Mesenchymal stem cell (in vitro differentiated cells and primary cell): Measurements from ENCODE around the gene PACS1.

ENCODE experiments used
- DNase-seq: peaks from one replicate; pipeline ENCODE4 v3.0.0-alpha.2; 2013
- H2AFZ ChIP-seq: one replicate; pipeline ENCODE4 v1.6.1; 2013; ENCODE audit warnings: low read depth, mild to moderate bottlenecking, control low read depth, inconsistent platforms, low read length, moderate library complexity
- H2AK5ac ChIP-seq: 2 replicates; pipeline ENCODE4 v1.6.1; 2013; ENCODE audit warnings: low read length, moderate library complexity, mild to moderate bottlenecking, inconsistent platforms; ENCODE audit not compliant: severe bottlenecking
- H2BK120ac ChIP-seq: one replicate; pipeline ENCODE4 v1.6.1; 2013; ENCODE audit warnings: low read depth, mild to moderate bottlenecking, inconsistent platforms, low read length, moderate library complexity
- H2BK12ac ChIP-seq, 2 experiments: one replicate each; pipeline ENCODE4 v1.6.1; 2013; ENCODE audit warnings: inconsistent platforms in 2 of 2, low read length in 2 of 2, mild to moderate bottlenecking in 2 of 2, moderate library complexity in 2 of 2, control low read depth in 1 of 2
- H2BK15ac ChIP-seq: one replicate; pipeline ENCODE4 v1.6.1; 2013; ENCODE audit warnings: mild to moderate bottlenecking, low read depth, inconsistent platforms; ENCODE audit not compliant: poor library complexity, severe bottlenecking
- H2BK5ac ChIP-seq: 2 replicates; pipeline ENCODE4 v1.6.1; 2013; ENCODE audit warnings: low read depth, mild to moderate bottlenecking, low read length, control low read depth, inconsistent platforms; ENCODE audit not compliant: poor library complexity, severe bottlenecking
- H3K14ac ChIP-seq, 2 experiments: one replicate each; pipeline ENCODE4 v1.6.1; 2013; ENCODE audit warnings: inconsistent platforms in 2 of 2, low read length in 2 of 2, control low read depth in 1 of 2, mild to moderate bottlenecking in 1 of 2, moderate library complexity in 1 of 2
- H3K18ac ChIP-seq, 2 experiments: one replicate each; pipeline ENCODE4 v1.6.1; 2013; ENCODE audit warnings: inconsistent platforms in 2 of 2, low read length in 2 of 2, control low read depth in 1 of 2, low read depth in 1 of 2, mild to moderate bottlenecking in 1 of 2
- H3K23ac ChIP-seq, 2 experiments: one replicate each; pipeline ENCODE4 v1.6.1; 2013; ENCODE audit warnings: inconsistent platforms in 2 of 2, low read length in 2 of 2, mild to moderate bottlenecking in 2 of 2, moderate library complexity in 2 of 2, control low read depth in 1 of 2
- H3K27ac ChIP-seq: 2 replicates; pipeline ENCODE4 v1.5.1; 2013; ENCODE audit warnings: mild to moderate bottlenecking, moderate library complexity, low read length, control low read depth, inconsistent platforms; ENCODE audit not compliant: poor library complexity, severe bottlenecking
- H3K27me3 ChIP-seq, 2 experiments: 2 replicates each; pipeline versions ENCODE4 v1.6.1 to v1.7.0; 2013; ENCODE audit warnings: low read length in 2 of 2, mild to moderate bottlenecking in 2 of 2, moderate library complexity in 2 of 2, control low read depth in 1 of 2, inconsistent platforms in 1 of 2; ENCODE audit not compliant: control insufficient read depth in 1 of 2, insufficient read depth in 1 of 2
- H3K36me3 ChIP-seq, 2 experiments: 2 replicates each; pipeline versions ENCODE4 v1.6.1 to v1.7.0; 2013; ENCODE audit warnings: low read length in 2 of 2, control low read depth in 1 of 2, inconsistent platforms in 1 of 2, low read depth in 1 of 2, mild to moderate bottlenecking in 1 of 2; ENCODE audit not compliant: insufficient read depth in 2 of 2, control insufficient read depth in 1 of 2
- H3K4ac ChIP-seq, 2 experiments: one replicate each; pipeline ENCODE4 v1.6.1; 2013; ENCODE audit warnings: inconsistent platforms in 2 of 2, low read length in 2 of 2, mild to moderate bottlenecking in 2 of 2, moderate library complexity in 2 of 2, control low read depth in 1 of 2, low read depth in 1 of 2
- H3K4me1 ChIP-seq: 2 replicates; pipeline ENCODE4 v1.6.1; 2013; ENCODE audit warnings: low read depth, low read length, control low read depth; ENCODE audit not compliant: control insufficient read depth, insufficient read depth
- H3K4me2 ChIP-seq: 2 replicates; pipeline ENCODE4 v1.6.1; 2013; ENCODE audit warnings: low read length, mild to moderate bottlenecking, inconsistent platforms; ENCODE audit not compliant: poor library complexity, severe bottlenecking
- H3K4me3 ChIP-seq, 2 experiments: 2 replicates each; pipeline versions ENCODE4 v1.5.1 to v1.7.0; 2013; ENCODE audit warnings: low read length in 2 of 2, mild to moderate bottlenecking in 2 of 2, control low read depth in 1 of 2, low read depth in 1 of 2; ENCODE audit not compliant: insufficient read depth in 1 of 2
- H3K79me1 ChIP-seq: replicated peaks from 2 replicates; pipeline ENCODE4 v1.6.1; 2013; ENCODE audit warnings: mild to moderate bottlenecking, control low read depth, low read length, inconsistent platforms; ENCODE audit not compliant: poor library complexity, severe bottlenecking
- H3K9ac ChIP-seq: 2 replicates; pipeline ENCODE4 v1.7.0; 2013; ENCODE audit warnings: mild to moderate bottlenecking, low read length, moderate library complexity
- H3K9me3 ChIP-seq: 2 replicates; pipeline ENCODE4 v1.7.0; 2013; ENCODE audit warnings: mild to moderate bottlenecking, low read length; ENCODE audit not compliant: control insufficient read depth
- H4K8ac ChIP-seq: one replicate; pipeline ENCODE4 v1.6.1; 2013; ENCODE audit warnings: inconsistent platforms, mild to moderate bottlenecking, low read length, moderate library complexity
- H4K91ac ChIP-seq: one replicate; pipeline ENCODE4 v1.6.1; 2013; ENCODE audit warnings: mild to moderate bottlenecking, low read length, inconsistent platforms
- WGBS: methylation state at CpG from one replicate; pipeline ENCODE4 v1.1.7; 2013; ENCODE audit warnings: mixed read lengths; 5-methylcytosine and 5-hydroxymethylcytosine counted together

The PACS1 gene

DNA sequence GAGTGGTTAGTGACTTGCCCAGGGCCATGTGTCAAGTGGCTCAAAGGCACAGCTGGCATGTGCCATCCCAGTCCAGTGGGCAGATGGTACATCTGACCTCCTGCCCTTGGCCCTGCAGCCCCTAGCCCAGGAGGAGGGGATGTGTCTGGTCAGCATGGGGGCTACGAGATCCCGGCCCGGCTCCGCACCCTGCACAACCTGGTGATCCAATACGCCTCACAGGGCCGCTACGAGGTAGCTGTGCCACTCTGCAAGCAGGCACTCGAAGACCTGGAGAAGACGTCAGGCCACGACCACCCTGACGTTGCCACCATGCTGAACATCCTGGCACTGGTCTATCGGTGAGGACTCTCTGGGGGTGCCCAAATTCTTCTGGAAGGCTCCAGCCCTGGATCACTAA, 192.6 kb downstream of the PACS1 start:
- Histone ChIP-seq H2AK5ac (no peak overlapping the region), H2BK15ac (no peak overlapping the region), H3K36me3 (peaks cover 69 to 79% of the 10 kb centered on the region in 2 experiments), H3K79me1 (peaks cover 44% of the 10 kb centered on the region), H3K14ac (no peak overlapping the region), H2BK120ac (no peak overlapping the region), H3K27me3 (no peaks in the 10 kb centered on the region), H3K27ac (no peak overlapping the region), H2BK5ac (no peak overlapping the region), H2BK12ac (no peak overlapping the region), H4K91ac (no peak overlapping the region), H3K18ac (no peak overlapping the region), H2AFZ (no peak overlapping the region), H3K4me3 (no peak overlapping the region), H3K9ac (no peak overlapping the region), H4K8ac (no peak overlapping the region), H3K4ac (no peak overlapping the region), H3K9me3 (no peaks in the 10 kb centered on the region), H3K4me1 (peaks cover 17% of the 10 kb centered on the region), H3K4me2 (no peak overlapping the region), H3K23ac (no peak overlapping the region)
- no peak for DNase-seq
- 97% methylated on average over 12 of the region's 12 CpGs for WGBS

DNA sequence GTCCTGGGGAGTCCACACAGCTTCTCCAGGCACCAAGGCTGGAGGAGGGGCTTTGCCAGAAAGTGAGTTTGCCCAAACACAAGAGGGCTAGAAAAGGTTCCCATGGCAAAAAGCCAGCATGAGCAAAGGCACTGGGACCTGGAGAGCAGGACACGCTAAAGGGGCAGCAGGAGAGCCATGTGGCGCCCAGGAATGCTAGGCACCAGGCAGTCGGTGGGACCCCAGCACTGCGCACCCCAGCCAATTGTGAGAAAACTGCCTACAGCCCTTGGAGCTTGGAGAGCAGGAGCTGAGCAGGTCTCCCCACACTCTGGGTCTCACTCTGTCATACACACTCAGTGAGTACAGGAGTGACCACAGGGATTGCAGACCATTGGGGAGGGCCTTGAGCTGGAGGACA, 193.2 kb downstream of the PACS1 start:
- H3K14ac ChIP-seq, result no peak overlapping the region
- H4K91ac ChIP-seq, result no peak overlapping the region
- H2BK15ac ChIP-seq, result no peak overlapping the region
- WGBS, result 99% methylated on average over 4 of the region's 4 CpGs
- peak overlapping the region; percentile 32 for H4K8ac ChIP-seq
- no peak overlapping the region for H3K23ac ChIP-seq
- H3K79me1 ChIP-seq, result peaks cover 44% of the 10 kb centered on the region
- no peak overlapping the region for H3K18ac ChIP-seq
- no peaks in the 10 kb centered on the region for H3K9me3 ChIP-seq
- H2AFZ ChIP-seq, result no peak overlapping the region
- no peak overlapping the region for H2BK12ac ChIP-seq
- no peak overlapping the region for H3K4me2 ChIP-seq
- H3K4ac ChIP-seq, result no peak overlapping the region
- H2BK120ac ChIP-seq, result no peak overlapping the region
- H2AK5ac ChIP-seq, result no peak overlapping the region
- H3K4me1 ChIP-seq, result peaks cover 17% of the 10 kb centered on the region
- H3K36me3 ChIP-seq, result peaks cover 69 to 79% of the 10 kb centered on the region in 2 experiments
- no peak overlapping the region for H3K9ac ChIP-seq
- H2BK5ac ChIP-seq, result no peak overlapping the region
- DNase-seq, result no peak
- H3K27me3 ChIP-seq, result no peaks in the 10 kb centered on the region
- no peak overlapping the region for H3K27ac ChIP-seq
- H3K4me3 ChIP-seq, result no peak overlapping the region

DNA sequence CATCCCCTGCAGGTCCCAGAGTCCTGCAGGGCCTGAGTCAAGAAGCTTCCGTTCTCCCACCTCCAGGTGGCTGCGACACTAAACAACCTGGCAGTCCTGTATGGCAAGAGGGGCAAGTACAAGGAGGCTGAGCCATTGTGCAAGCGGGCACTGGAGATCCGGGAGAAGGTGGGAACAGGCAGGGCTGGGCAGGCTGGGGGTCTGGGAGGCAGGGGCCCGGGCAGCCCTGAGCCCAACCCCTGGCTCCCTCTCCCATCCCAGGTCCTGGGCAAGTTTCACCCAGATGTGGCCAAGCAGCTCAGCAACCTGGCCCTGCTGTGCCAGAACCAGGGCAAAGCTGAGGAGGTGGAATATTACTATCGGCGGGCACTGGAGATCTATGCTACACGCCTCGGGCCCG, 193.7 kb downstream of the PACS1 start:
- H2BK5ac ChIP-seq, result no peak overlapping the region
- no peak overlapping the region for H3K4me3 ChIP-seq
- no peak for DNase-seq
- no peak overlapping the region for H3K9ac ChIP-seq
- H2BK12ac ChIP-seq, result no peak overlapping the region
- H3K14ac ChIP-seq, result no peak overlapping the region
- no peak overlapping the region for H3K23ac ChIP-seq
- H3K4ac ChIP-seq, result no peak overlapping the region
- H3K79me1 ChIP-seq, result peaks cover 41% of the 10 kb centered on the region
- no peak overlapping the region for H2BK120ac ChIP-seq
- H4K91ac ChIP-seq, result no peak overlapping the region
- H3K4me2 ChIP-seq, result no peak overlapping the region
- peaks cover 69 to 79% of the 10 kb centered on the region in 2 experiments for H3K36me3 ChIP-seq
- no peak overlapping the region for H2BK15ac ChIP-seq
- no peak overlapping the region for H3K27ac ChIP-seq
- peaks cover 12% of the 10 kb centered on the region for H3K4me1 ChIP-seq
- no peaks in the 10 kb centered on the region for H3K9me3 ChIP-seq
- 98% methylated on average over 10 of the region's 10 CpGs for WGBS
- H4K8ac ChIP-seq, result no peak overlapping the region
- no peaks in the 10 kb centered on the region for H3K27me3 ChIP-seq
- H2AK5ac ChIP-seq, result no peak overlapping the region
- no peak overlapping the region for H3K18ac ChIP-seq
- no peak overlapping the region for H2AFZ ChIP-seq

DNA sequence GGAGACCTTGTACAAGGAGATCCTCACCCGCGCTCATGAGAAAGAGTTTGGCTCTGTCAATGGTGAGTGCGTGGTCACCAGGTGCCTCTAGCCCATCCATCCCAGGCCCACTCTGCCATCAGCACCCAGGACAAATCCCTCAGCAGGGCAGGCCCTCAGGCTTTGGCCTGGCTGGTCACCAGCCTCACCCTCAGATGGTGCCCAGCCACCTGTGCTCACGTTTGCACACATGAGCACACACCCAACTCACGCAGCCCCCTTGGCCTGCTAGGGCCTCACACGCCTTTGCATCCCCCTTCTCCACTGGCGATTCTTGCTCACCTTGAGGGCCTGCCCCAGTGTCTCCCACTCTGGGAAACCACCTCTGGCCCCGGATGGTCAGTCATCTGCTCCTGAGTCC, 194.3 kb downstream of the PACS1 start:
- Histone ChIP-seq H4K8ac (no peak overlapping the region), H2BK5ac (no peak overlapping the region), H3K79me1 (peaks cover 35% of the 10 kb centered on the region), H2BK120ac (no peak overlapping the region), H4K91ac (no peak overlapping the region), H3K23ac (no peak overlapping the region), H3K9ac (no peak overlapping the region), H3K4me3 (no peak overlapping the region), H2AK5ac (no peak overlapping the region), H3K14ac (no peak overlapping the region), H3K36me3 (peaks cover 67 to 76% of the 10 kb centered on the region in 2 experiments), H3K9me3 (no peaks in the 10 kb centered on the region), H3K4me1 (peaks cover 11% of the 10 kb centered on the region), H2BK15ac (no peak overlapping the region), H2AFZ (no peak overlapping the region), H3K27me3 (no peaks in the 10 kb centered on the region), H2BK12ac (no peak overlapping the region), H3K18ac (no peak overlapping the region), H3K27ac (no peak overlapping the region), H3K4me2 (no peak overlapping the region), H3K4ac (no peak overlapping the region)
- no peak for DNase-seq
- 97% methylated on average over 8 of the region's 8 CpGs for WGBS
